SK-N-SH treated with all-trans-retinoic acid at 6 μM for 48 hours (cell line): ENCODE measurements around the gene POU2F1.

ENCODE experiments used
- ARNTL ChIP-seq: fragments of 450-650 bp; formaldehyde crosslinking; IDR thresholded peaks from 2 replicates; pipeline ENCODE4 v1.5.0; 2020; ENCODE audit warnings: low read depth, mild to moderate bottlenecking, moderate library complexity, borderline replicate concordance
- BACH2 ChIP-seq: fragments of 250-450 bp; sonication (Bioruptor Pico); IDR thresholded peaks from 2 replicates; pipeline ENCODE4 v1.9.0; 2021; ENCODE audit warnings: mild to moderate bottlenecking, borderline replicate concordance
- CREB5 ChIP-seq: fragments of 250-450 bp; sonication (Bioruptor Pico); IDR thresholded peaks from 2 replicates; pipeline ENCODE4 v1.5.1; 2020; ENCODE audit warnings: low read depth, mild to moderate bottlenecking, moderate library complexity
- ISL1 ChIP-seq: fragments of 250-450 bp; sonication (Bioruptor Pico); IDR thresholded peaks from 2 replicates; pipeline ENCODE4 v2.1.2; 2022; ENCODE audit warnings: mild to moderate bottlenecking, moderate library complexity
- PATZ1 ChIP-seq: fragments of 250-450 bp; sonication (Bioruptor Pico); IDR thresholded peaks from 2 replicates; pipeline ENCODE4 v1.8.0; 2020; ENCODE audit warnings: mild to moderate bottlenecking, moderate library complexity, borderline replicate concordance
- PPARA ChIP-seq: fragments of 250-450 bp; sonication (Bioruptor Pico); IDR thresholded peaks from 2 replicates; pipeline ENCODE4 v1.5.0; 2020; ENCODE audit warnings: mild to moderate bottlenecking, borderline replicate concordance
- RARB ChIP-seq: fragments of 250-450 bp; sonication (Bioruptor Pico); IDR thresholded peaks from 2 replicates; pipeline ENCODE4 v1.8.0; 2021; ENCODE audit warnings: mild to moderate bottlenecking, moderate library complexity
- ZC3H10 ChIP-seq: fragments of 250-450 bp; sonication (Bioruptor Pico); IDR thresholded peaks from 2 replicates; pipeline ENCODE4 v1.5.1; 2021; ENCODE audit warnings: mild to moderate bottlenecking, moderate library complexity
- ZFP3 ChIP-seq: fragments of 250-450 bp; sonication (Bioruptor Pico); IDR thresholded peaks from 2 replicates; pipeline ENCODE4 v1.5.0; 2020; ENCODE audit warnings: mild to moderate bottlenecking, moderate library complexity
- ZFP30 ChIP-seq: fragments of 450-650 bp; formaldehyde crosslinking; IDR thresholded peaks from 2 replicates; pipeline ENCODE4 v1.5.0; 2022; ENCODE audit warnings: mild to moderate bottlenecking, moderate library complexity
- ZNF8 ChIP-seq: fragments of 450-650 bp; formaldehyde crosslinking; IDR thresholded peaks from 2 replicates; pipeline ENCODE4 v1.5.0; 2020; ENCODE audit warnings: mild to moderate bottlenecking, moderate library complexity

- no peak for TF ChIP-seq BACH2 (CRISPR knock-in tag)
- no peak for TF ChIP-seq ZC3H10
- no peak for TF ChIP-seq ZNF8 (CRISPR knock-in tag)
- TF ChIP-seq RARB, result no peak
- TF ChIP-seq PATZ1, result no peak
- TF ChIP-seq ISL1 (CRISPR knock-in tag), result no peak
- no peak for TF ChIP-seq CREB5 (CRISPR knock-in tag)
- TF ChIP-seq ARNTL (CRISPR knock-in tag), result no peak
- no peak for TF ChIP-seq ZFP30 (CRISPR knock-in tag)
- no peak for TF ChIP-seq PPARA (CRISPR knock-in tag)
- TF ChIP-seq ZFP3, result no peak
These were observed 246.5 kb downstream of the POU2F1 start for GRCh38 chr1:167467126-167467710.
